ENCODE data around the gene C16orf46.
"Not testable (repeated sequence)": the region's sequence is repeated elsewhere in the genome, so short reads cannot be mapped to it uniquely, and the experiment has no call there.

The C16orf46 gene

GRCh38 chr16:81077076-81077940 lies at the start of gene C16orf46:
C16orf46 (minus strand) TSS chr16:81077238; CDS start chr16:81063955, 13,283 bp downstream.
- peak; percentile 95 for DNase-seq (ENCODE audit: low spot score)
- in situ Hi-C loops (cut with MboI; ENCODE audit: low pct_unique_long_range_greater_than_20kb, low sequenced_read_pairs, unreplicated experiment): no loop called here
- TF ChIP-seq CTCF (IDR thresholded peaks at IDR 0.05; ENCODE audit: extremely low read depth, insufficient read depth, missing control alignments): no peak

GRCh38 chr16:81123092-81123852 lies 46.2 kb upstream of the C16orf46 start:
- no peak for DNase-seq (ENCODE audit: low spot score)
- in situ Hi-C loops (cut with MboI; ENCODE audit: low pct_unique_long_range_greater_than_20kb, low sequenced_read_pairs, unreplicated experiment): no loop called here
- TF ChIP-seq CTCF (IDR thresholded peaks at IDR 0.05; ENCODE audit: extremely low read depth, insufficient read depth, missing control alignments): no peak

GRCh38 chr16:81121474-81121990 lies 44.5 kb upstream of the C16orf46 start:
- TF ChIP-seq CTCF (IDR thresholded peaks at IDR 0.05; ENCODE audit: extremely low read depth, insufficient read depth, missing control alignments): no peak
- no peak for DNase-seq (ENCODE audit: low spot score)
- in situ Hi-C loops (cut with MboI; ENCODE audit: low pct_unique_long_range_greater_than_20kb, low sequenced_read_pairs, unreplicated experiment): no loop called here

- no peak for TF ChIP-seq CTCF (IDR thresholded peaks at IDR 0.05; ENCODE audit: extremely low read depth, insufficient read depth, missing control alignments)
- in situ Hi-C loops (cut with MboI; ENCODE audit: low pct_unique_long_range_greater_than_20kb, low sequenced_read_pairs, unreplicated experiment): no loop called here
- DNase-seq (ENCODE audit: low spot score): no peak
These were observed 40.4 kb upstream of the C16orf46 start for GRCh38 chr16:81117436-81117835.

- TF ChIP-seq CTCF (IDR thresholded peaks at IDR 0.05; ENCODE audit: extremely low read depth, insufficient read depth, missing control alignments): no peak
- DNase-seq (ENCODE audit: low spot score): no peak
- in situ Hi-C loops (cut with MboI; ENCODE audit: low pct_unique_long_range_greater_than_20kb, low sequenced_read_pairs, unreplicated experiment): no loop called here
These were observed 39.2 kb upstream of the C16orf46 start for GRCh38 chr16:81116285-81116684.

GRCh38 chr16:81112453-81112852 lies 35.4 kb upstream of the C16orf46 start:
- DNase-seq (ENCODE audit: low spot score): no peak
- in situ Hi-C loops (cut with MboI; ENCODE audit: low pct_unique_long_range_greater_than_20kb, low sequenced_read_pairs, unreplicated experiment): no loop called here
- no peak for TF ChIP-seq CTCF (IDR thresholded peaks at IDR 0.05; ENCODE audit: extremely low read depth, insufficient read depth, missing control alignments)

GRCh38 chr16:81109274-81109673 lies 32.2 kb upstream of the C16orf46 start:
- in situ Hi-C loops (cut with MboI; ENCODE audit: low pct_unique_long_range_greater_than_20kb, low sequenced_read_pairs, unreplicated experiment); DNase-seq (ENCODE audit: low spot score): not testable (repeated sequence)
